ENCODE measurements around the gene DDO.

DDO gene

DNA sequence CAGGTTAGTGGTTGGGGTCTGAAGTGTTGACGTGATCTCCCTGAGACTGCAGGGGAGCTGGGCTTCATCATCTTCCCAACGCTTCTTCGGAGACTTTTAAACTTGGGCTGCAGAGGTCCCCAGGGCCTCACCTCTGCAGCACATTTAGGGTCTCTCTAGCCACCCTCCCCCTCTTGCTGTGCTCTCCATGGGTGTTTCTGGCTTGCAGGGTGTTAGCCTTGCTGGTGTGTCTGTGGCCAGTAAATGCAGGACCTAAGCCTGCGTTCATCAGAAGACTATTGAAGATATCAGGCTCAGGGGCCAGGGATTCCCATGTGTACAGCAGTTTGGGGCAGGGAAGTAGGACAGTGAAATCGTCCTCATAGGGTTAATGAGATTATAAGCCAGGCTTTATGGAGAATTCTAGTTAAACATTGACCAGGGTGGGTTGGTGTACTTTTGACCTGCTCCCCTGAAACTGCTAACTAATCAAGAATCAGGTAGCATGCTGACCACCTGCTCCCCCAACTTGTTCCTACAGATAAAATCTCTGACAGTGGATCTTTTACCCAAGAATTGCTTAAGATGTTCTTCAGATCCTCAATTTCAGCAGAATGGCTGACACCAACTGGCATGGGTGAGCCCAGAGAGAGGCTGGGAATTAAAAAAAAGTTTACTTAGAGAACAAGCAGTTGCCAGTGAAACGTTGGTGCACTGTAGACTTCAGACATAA lies 3.8 kb upstream of the DDO start:
- DNase-seq = no peak

DNA sequence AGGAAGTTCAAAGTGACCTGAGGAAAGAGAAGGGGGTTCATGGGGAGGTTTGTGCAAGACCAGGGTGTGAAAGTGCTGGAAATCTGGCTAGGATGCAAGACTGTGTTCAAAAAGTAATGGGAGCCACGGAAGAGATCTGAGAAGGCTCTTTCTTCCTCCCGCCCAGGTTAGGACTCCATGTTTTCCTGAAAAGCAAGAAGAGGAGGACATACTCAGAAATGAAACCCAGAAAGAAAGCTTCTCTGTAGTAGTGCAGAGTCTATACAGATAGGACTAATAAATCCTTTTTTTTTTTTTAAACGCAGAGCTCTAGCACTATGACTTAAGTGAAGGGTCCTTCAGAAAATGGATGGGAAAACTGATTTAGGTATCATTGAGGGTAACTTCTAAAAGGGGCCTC lies 3.2 kb upstream of the DDO start:
- DNase-seq = no peak

DNA sequence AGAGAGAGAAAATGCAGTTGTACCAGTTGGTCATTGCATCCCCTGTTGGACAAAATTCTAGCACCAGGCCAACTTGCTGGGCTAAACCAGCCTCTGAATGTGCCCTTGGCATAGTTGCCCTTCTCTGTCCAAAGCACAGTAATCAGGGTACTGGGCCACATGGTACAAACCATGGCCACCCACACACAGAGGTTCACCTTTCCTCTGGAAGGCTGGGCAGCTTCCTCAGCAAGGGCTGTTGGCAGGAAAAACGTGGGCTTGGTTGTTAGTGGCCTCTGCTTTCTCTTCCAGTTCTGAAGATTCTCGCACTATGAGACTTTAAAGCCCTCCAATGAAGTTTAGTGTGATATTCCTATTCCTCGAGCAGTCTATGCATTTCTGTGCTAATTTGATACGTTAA lies 706 bp downstream of the DDO start:
- no peak for DNase-seq

DNA sequence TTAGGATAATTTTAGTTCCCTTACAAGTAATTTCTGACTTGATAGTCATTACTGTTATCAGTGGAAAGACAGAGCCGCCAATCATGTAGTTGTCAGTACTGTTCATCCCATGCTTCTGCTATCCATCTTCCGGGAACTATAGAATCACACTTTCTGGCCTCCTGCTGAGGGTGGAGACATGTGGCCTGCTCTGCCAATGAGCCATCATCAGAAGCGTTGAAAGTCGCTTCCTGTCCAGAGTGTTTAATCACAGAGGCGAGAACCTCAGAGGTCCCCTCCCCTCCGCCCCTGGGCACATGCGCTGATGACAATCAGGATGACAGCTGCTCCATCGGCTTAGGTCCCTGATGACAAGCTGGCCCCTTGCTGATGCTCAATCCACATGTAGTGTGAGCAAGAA lies 3.0 kb downstream of the DDO start:
- no peak for DNase-seq

DNA sequence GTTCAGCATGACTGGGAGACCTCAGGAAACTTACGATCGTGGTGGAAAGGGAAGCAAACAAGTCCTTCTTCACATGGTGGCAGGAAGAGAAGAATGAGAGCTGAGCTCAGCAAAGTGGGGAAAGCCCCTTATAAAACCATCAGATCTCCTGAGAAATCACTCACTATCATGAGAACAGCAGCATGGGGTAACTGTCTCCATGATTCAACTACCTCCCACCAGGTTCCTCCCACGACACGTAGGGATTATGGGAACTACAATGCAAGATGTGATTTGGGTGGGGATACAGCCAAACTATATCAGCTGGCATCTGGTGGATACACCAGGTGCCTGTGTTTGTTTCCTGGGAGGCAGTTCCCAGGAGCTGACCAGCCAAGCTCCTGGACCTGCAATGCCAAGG lies 4.9 kb downstream of the DDO start:
- DNase-seq = no peak

DNA sequence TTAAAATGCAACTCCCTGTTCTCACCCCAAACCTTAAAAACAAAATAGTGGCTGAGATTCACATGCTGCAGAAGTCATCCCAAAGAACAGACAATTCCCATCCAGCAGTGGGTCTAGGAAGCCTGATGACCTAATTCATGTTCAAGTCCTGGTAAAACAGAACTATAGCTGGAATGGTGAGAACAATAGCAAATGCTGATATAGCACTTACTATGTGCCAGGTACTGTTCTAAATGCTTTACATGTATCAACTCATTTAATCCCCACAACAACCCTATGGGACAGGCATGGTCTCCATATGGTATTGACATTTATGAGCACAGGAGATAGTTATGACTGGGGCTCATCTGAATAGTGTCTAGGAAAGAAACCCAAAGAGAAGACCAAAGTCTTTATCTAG lies 5.6 kb downstream of the DDO start:
- DNase-seq = no peak

DNA sequence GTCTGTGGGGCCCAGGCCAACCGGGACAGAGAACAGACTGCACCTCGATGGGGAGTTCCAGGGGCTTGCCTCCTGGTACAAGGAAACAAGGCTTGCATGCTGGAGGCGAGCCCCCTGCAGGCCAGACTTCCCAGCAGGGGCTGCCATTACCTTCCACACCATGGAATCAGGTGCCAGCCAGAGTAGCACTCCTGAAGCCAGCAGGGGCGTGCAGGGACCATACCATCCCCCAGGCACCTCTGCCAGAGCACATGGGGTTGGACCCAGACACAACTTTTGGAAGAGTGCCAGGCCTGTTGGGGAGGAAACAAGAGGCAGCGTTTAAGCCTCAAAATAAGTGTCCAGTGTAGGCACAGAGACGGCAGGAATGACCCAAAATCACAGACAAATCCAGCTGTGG lies 6.5 kb downstream of the DDO start:
- no peak for DNase-seq

DNA sequence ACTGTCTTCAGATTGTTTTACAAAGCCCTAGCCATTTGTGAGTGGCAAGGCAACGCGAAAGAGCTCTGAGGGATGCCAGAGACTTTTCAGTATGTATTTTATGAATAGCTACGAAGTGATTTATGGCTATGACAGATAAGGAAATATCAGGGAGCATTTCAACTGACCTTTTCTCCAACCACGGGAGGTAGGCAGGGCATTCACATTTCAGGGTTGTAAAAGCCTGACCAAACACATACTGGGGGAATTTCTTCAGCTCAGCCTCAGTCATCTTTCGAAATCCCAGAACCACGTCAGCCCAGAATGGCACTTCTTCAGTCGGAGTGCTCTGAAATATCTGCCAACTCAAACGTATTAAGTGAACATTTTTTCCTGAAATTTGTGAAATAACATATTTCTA lies 10.8 kb downstream of the DDO start:
- DNase-seq = no peak

DNA sequence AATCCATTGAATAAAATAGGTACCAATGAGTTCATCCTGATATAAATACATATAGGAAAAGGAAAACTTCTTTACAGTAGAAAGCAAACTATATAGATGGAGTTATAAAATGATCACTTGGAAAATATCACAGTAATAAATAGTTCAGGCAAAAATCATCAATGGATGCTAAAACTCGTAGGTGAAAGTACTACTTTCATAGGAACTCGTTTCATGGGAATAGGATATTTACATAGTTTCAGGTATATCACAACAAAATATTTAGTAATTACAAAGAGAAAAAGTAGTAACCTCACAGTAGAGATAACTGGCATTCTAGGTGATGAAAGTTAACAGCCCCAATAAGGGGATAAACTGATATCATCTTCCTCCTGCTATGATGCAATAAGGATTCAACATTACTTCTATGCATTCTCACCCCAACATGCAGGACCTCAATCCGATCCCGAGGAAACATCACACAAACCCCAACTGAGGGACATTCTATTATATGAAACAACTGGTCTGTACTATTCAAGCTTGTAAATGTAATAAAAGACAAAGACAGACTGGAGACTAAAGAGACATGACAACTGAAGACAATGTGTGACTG lies 13.7 kb downstream of the DDO start:
- no peak for DNase-seq

DNA sequence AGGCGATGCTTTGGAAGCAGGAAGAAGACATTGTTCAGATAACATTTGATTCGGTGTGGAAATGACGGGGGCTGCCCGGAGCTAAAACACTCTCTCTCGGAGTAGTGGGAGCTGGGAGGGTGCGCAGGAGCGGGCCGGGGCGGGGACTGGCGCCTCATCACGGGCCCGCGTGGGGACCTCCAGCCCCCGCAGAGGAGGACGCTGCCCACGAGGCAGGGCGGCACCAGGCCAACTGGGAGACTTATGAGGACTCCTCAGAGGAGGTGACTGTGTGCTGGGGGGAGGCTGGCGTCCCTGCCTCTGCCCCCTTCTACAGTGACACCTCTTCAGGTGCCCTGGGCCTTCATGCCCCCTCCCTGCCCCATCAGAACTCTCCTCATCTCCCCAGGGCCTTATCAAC lies 15.2 kb downstream of the DDO start:
- no peak for DNase-seq

DNA sequence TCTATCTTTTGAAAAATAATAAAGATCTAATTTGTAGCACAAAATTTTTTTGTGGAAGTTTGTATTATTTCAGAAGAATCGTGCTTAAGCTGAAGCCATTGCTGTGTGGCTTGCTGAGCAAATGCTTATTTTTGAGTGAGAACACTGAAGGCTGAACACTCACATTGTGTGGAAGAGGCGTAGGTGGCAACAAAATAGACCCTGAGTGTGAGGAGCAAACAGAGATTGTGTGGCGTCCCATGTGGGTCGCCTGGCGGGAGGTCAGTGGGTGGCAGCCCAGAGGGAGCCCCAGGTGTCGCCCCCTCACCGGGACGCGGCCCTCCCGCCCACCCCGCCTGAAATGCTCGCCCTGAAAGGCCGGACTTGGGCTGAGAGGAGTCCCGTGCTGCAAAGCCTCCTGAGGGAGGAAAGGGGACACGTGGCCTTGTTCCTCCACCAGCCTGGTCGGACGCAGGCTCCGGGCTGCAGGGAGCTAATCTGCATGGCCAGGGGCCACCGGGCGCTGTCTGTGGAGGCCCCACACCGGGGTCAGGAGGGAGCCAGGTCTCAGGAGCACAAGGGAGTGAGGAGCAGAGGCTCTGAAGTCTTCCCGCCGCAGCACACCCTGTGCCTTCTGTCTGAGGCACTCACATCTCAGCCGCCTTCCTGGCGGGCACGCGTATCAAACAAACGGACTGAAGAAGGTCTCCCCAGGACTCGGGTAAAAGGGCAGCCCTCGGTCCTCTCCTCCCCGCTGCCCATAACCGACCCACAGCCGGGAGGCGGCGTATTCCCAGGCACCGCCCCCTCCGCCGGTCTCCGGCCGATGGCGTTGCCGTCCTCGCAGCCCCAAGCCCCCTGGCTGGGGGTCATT lies 15.9 kb downstream of the DDO start:
- no peak for DNase-seq

DNA sequence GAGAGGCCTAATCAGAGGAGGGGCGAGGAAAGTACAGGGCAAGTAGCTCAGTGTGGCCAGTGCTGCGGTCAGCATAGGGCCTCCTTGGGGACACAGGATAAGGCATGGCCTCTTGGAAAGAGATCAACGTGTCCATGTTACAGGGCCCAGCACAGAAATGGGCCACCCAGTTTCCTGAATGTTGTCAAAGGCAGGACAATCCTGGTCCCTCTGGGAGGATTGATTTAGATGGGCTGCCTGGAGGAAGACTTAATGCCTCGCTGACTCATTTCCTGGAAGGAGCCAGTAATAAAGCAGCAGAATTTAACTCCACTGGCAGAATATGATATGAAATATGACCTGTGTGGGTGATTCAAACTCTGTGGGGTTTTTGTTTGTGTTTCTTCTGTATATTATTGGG lies 16.6 kb downstream of the DDO start:
- no peak for DNase-seq

DNA sequence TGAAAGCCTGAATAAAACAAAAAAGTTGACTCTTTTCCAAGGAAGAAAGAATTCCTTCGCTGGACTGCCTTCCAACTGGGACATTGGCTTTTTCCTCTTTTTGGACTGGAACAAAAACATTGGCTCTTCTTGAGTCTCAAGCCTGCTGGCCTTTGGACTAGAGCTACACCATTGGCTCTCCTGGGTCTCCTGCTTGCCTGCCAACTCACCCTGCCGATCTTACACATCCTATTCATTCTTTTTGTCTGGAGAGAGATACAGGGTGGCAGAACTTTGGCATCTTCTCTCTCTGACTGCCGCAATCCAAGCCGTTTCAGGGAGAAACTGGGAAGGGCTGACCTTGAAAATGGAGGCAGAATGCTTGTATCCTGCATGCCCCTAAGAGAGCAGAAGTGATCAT lies 20.2 kb downstream of the DDO start:
- no peak for DNase-seq

DNA sequence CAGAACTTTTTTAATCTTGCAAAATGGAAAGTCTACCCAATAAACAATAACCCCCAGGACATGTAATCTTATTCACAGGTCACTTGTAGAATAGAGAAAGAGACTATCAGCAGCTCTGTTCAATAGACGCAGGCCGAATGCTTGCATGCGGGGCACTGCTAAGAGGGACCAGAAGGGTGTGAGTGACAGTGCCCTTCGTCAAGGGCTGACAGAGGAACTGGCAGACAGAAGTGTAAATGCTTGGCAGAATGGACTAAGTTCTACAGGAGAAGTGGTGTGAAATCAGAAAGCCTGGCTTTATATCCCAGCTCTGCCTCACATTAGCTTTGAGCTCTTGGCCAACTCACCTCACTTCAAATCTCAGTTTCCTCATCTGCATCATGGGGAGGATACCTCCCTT lies 21.0 kb downstream of the DDO start:
- DNase-seq = no peak

DNA sequence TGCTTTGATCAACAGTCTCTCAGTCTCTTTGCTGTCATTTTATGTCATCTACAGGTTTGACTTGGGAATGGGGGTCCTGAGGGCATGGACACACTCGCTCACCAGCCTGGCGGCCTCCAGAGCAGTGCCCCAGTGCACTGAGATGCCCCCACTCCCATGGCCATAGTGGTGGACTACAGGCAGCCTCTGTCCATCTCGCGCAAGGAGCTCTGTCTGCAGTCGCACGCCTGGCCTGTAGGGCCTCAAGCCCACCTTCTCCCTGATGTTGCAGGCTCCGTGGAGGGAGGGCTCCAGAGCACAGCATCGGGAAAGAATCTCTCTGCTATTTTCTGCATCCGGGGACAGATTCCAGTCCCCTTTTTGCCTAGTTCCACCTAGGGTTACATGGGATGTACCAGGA lies 22.6 kb downstream of the DDO start:
- no peak for DNase-seq

DNA sequence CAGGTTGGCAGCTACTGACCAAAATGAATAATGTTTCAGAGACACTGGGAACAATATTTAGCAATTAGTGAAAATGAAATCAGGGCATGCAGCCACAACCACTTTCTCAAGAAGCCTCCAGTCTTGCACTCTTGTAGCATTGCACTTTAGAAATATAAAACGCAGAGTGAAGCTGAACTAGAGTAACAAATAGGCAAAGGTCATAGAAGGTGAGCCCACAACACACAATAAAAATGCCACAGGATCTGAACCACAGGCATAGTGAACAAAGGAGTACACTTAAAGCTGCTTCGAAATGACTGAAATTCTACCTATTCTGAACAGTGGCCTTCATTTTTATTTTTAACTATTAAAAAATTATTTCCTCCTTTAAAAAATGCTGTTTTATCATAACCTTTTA lies 25.0 kb downstream of the DDO start:
- no peak for DNase-seq

DNA sequence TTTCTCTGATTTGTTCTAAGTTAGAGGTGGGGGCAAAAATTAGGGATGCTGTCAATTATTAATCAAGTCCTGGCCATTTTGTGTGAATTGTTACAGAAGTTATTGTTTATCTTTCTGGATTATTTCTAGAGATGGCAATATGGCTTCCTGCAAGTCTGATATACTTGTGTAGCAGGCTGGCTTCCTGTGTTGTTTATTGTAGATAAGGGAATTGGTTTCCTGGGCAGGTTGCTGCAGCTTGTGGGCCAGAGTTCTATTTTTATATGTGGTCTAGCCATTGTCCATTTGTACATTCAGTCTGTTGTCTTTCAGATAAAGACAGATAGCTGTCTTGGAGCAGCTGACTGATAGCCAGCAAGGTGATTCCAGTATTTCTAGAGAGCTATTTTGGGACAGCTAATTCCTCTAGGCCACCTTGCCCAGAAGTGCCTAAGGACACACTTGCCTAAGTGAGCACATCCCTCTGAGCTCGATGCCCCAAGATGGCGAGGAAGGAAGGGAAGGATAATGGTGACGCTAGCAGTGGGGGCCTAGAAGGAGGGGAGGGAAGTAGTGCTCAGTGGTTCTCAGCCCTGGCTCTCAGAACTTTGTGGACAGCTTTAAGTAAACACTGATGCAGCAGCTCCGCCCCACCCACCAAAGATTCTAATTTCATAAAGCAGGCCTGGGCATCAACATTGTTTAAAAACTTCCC lies 25.5 kb downstream of the DDO start:
- DNase-seq = no peak

DNA sequence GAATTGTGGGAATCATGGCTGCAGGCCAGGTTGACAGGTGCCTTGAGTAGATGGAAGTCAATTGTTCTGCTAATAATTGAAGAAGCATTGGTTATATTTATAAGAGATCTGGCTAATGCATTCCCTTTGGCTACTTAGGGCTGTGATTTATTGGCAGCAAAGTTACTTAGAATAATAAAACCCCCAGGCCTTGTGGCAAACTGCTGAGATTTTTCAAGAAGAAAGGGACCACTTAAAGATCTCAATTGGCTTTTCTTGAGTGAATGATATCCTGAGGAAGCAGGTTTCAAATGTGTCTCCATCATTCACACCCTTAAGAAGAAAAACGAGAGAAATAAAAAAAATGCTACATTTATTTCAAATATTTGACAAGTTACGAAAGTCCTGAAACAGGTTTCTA lies 27.4 kb downstream of the DDO start:
- no peak for DNase-seq

DNA sequence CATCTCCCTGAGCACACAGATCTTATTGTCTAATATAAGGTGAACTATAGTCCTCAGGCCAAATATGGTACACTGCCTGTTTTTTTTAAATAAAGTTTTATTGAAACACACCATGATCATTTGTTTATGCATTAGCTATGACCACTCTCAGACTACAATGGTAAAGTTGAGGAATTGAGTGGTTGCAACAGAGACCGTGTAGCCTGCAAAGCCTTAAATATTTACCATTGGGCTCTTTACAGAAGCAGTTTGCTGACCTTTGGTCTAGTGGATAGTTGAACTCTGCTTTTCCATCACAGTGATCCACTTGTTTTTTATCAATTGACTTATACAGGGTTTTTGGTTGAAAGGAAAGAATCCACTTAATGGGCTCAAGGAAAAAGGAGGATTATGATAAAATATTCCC lies 29.9 kb downstream of the DDO start:
- DNase-seq = no peak

DNA sequence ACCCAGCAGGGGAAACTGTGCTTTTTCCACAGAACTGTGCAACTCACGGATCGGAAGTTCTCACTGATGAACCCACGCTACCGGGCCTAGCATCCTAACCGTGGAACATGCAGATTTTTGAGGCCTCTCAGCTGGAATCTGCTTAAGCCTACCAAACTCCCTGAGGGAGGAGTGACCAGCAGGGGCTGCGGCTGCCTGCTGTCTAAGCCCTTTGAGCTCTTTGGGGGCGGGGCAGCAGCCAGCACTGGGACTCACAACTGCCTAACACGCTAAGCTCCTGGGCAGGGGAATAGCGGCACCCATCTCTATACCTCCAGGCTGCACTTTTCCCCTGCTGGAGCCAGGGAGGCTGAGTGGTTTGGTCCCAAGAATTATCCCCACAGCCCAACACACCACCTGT lies 36.8 kb downstream of the DDO start:
- DNase-seq = no peak

DNA sequence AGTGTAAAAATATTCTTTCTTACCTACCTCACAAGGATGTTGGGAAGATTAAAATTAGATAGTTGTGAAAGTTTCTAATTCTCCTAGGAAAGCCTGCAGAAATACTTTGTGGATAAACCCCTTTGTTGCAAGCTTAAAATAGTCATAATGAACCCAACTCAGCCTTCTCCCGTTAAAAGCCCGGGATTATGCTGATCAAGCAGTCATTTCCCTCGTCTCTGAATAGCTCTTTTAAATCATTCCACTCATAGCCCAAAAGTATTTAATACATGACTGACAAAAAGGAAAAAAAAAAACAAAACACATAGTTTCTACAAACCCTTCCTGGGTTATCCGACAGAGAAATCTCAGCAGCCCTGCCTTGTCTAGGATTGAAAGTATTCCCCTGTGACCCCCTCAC lies 46.3 kb downstream of the DDO start:
- DNase-seq = no peak

DNA sequence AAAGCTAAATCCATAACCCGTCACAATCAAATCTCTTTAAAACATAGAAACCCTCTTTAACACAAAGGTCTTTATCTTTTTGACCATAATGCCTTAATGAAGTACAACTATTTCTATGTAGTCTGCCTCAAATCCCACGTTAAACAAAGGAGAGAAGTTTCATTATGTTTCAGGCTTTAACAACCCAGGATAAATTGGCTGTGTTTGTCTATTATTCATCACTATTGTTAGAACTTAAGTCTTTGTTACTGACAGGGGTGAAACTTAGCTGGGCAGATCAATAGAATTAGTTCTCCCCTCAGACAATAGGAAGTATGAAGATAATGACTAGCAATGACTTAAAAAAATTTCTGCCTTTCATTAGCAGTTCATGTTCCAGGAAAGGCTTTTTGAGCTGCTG lies 47.1 kb downstream of the DDO start:
- DNase-seq = no peak

DNA sequence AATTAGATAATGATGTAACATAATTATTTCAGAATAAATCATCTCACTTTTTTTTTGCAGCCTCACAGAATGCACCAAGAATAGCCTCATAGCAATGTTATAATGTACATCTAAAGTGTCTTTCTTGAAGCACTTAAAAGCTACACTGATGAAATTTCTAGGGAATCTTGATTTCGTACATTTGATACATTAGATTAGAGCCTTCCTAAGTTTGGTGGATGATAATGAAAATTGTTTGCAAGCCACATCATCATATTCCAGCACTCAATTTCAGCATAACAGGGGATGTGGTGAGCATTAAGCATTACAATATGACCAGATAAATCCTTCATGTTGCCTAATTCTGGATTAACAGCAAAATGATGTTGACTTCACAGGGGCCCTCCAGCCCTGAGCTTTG lies 47.5 kb downstream of the DDO start:
- no peak for DNase-seq

DNA sequence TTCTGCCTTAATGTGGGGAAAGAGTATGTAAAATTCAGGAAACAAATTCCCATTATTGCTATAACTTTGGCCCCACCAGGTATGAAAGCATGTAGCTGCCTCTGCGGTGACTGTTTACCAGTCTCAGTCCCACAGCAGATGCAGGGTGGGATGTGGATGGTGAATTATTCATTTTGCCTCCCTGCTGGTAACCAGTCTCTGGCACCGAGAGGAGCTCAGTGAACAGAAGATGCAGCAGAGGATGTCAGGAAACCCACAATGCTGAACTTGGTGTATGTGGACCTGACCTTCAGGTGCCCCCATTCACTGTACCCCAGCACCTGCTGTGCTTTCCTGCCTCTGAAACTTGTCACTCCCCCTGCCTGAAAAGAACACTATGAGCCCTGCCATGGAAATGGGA lies 48.4 kb downstream of the DDO start:
- no peak for DNase-seq
